ENCODE measurements around the gene CRB3. TPM values are rescaled to one million over a fixed set of nuclear protein-coding genes. Genes with fewer than 3 reads are reported as not detected.

The CRB3 gene
- total and polyA plus RNA-seq, 2 of the 13 experiments (the other 11 are each of a cell fraction or from before 2014, with no cell fraction given): 10.6 to 25.6 TPM

- TF ChIP-seq HMGA1 (CRISPR knock-in tag; conservative IDR thresholded peaks at IDR 0.05) (no peak), ZSCAN25 (CRISPR knock-in tag; IDR thresholded peaks at IDR 0.05) (no peak), HOXA3 (CRISPR knock-in tag; IDR thresholded peaks at IDR 0.05) (no peak), XBP1 (CRISPR knock-in tag; IDR thresholded peaks at IDR 0.05) (no peak), TAF1 (CRISPR knock-in tag; IDR thresholded peaks at IDR 0.05) (no peak), PAX8 (CRISPR knock-in tag; IDR thresholded peaks at IDR 0.05; ENCODE audit: borderline replicate concordance) (no peak), JUNB (CRISPR knock-in tag; IDR thresholded peaks at IDR 0.05; ENCODE audit: borderline replicate concordance) (no peak), MAZ (IDR thresholded peaks at IDR 0.05; ENCODE audit: borderline replicate concordance, low read depth, low read length) (no peak; the same call in 1 of the 2 replicates), MAZ (CRISPR knock-in tag; IDR thresholded peaks at IDR 0.05; ENCODE audit: low read depth) (no peak), CSRNP1 (CRISPR knock-in tag; IDR thresholded peaks at IDR 0.05) (no peak), ZNF740 (CRISPR knock-in tag; IDR thresholded peaks at IDR 0.05) (no peak), FOXP4 (CRISPR knock-in tag; IDR thresholded peaks at IDR 0.05) (no peak), ZNF280D (CRISPR knock-in tag; IDR thresholded peaks at IDR 0.05) (no peak), ZNF761 (CRISPR knock-in tag; conservative IDR thresholded peaks at IDR 0.05) (no peak), MAFF (IDR thresholded peaks at IDR 0.05; ENCODE audit: low read depth, low read length) (no peak), SP5 (CRISPR knock-in tag; IDR thresholded peaks at IDR 0.05; ENCODE audit: borderline replicate concordance, low read depth) (peak; percentile 27; the same call in 1 of the 2 replicates), ZNF660 (CRISPR knock-in tag; IDR thresholded peaks at IDR 0.05; ENCODE audit: borderline replicate concordance, low read depth) (no peak)
- TF ChIP-seq, protein P1, sequence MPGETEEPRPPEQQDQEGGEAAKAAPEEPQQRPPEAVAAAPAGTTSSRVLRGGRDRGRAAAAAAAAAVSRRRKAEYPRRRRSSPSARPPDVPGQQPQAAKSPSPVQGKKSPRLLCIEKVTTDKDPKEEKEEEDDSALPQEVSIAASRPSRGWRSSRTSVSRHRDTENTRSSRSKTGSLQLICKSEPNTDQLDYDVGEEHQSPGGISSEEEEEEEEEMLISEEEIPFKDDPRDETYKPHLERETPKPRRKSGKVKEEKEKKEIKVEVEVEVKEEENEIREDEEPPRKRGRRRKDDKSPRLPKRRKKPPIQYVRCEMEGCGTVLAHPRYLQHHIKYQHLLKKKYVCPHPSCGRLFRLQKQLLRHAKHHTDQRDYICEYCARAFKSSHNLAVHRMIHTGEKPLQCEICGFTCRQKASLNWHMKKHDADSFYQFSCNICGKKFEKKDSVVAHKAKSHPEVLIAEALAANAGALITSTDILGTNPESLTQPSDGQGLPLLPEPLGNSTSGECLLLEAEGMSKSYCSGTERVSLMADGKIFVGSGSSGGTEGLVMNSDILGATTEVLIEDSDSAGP (CRISPR knock-in tag; IDR thresholded peaks at IDR 0.05; ENCODE audit: borderline replicate concordance): peak; percentile 19; the same call in 1 of the 2 replicates
- TF ChIP-seq, protein P2, sequence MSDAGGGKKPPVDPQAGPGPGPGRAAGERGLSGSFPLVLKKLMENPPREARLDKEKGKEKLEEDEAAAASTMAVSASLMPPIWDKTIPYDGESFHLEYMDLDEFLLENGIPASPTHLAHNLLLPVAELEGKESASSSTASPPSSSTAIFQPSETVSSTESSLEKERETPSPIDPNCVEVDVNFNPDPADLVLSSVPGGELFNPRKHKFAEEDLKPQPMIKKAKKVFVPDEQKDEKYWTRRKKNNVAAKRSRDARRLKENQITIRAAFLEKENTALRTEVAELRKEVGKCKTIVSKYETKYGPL (CRISPR knock-in tag; IDR thresholded peaks at IDR 0.05): no peak
Observed at GRCh38 chr19:6476155-6476895, 12.3 kb downstream of the CRB3 start (continued).

Data from HepG2 (cell line).